CD8-positive, alpha-beta memory T cell (primary cell): ENCODE results near the gene NUBPL. TPM values are rescaled to one million over a fixed set of nuclear protein-coding genes. Genes with fewer than 3 reads are reported as not detected.

Source experiments
- CTCF ChIA-PET: fragments of 350-600 bp; sonication (Branson Sonifier 250); formaldehyde crosslinking; loops from one replicate; lab custom pipeline; 2021; ENCODE audit warnings: antibody characterized with exemption; lab: Charles Lee
- POLR2A ChIA-PET: fragments of 350-600 bp; sonication (Branson Sonifier 250); formaldehyde crosslinking; loops from one replicate; lab custom pipeline; 2021; ENCODE audit warnings: antibody characterized with exemption; lab: Charles Lee
- DNase-seq, 5 donors: peaks; one replicate each; pipeline versions ENCODE4 v3.0.0 to v3.0.0-alpha.2; 2020 to 2022; ENCODE audit warnings: mixed read lengths in 1 of 5
- H3K27ac ChIP-seq: one replicate; pipeline ENCODE4 v1.7.0; 2013; ENCODE audit warnings: low read depth, mild to moderate bottlenecking, low read length, moderate library complexity
- H3K27me3 ChIP-seq: 2 replicates; pipeline ENCODE4 v1.7.0; 2013; ENCODE audit warnings: low read length, mild to moderate bottlenecking; ENCODE audit not compliant: insufficient read depth, poor library complexity, severe bottlenecking
- H3K36me3 ChIP-seq: 2 replicates; pipeline ENCODE4 v1.7.0; 2013; ENCODE audit warnings: mild to moderate bottlenecking, low read length, moderate library complexity; ENCODE audit not compliant: insufficient read depth
- H3K4me1 ChIP-seq: 2 replicates; pipeline ENCODE4 v1.7.0; 2013; ENCODE audit warnings: mild to moderate bottlenecking, low read length, moderate library complexity; ENCODE audit not compliant: insufficient read depth
- H3K4me3 ChIP-seq: 2 replicates; pipeline ENCODE4 v1.7.0; 2013; ENCODE audit warnings: mild to moderate bottlenecking, low read length
- H3K9me3 ChIP-seq: 2 replicates; pipeline ENCODE4 v1.7.0; 2013; ENCODE audit warnings: mild to moderate bottlenecking, low read length
- H3K27ac Mint-ChIP-seq, 8 donors: one replicate each; pipeline ENCODE4 v1.8.0; 2020 to 2021; ENCODE audit warnings: mixed read lengths in 8 of 8, mild to moderate bottlenecking in 6 of 8, inconsistent platforms in 3 of 8, moderate library complexity in 3 of 8
- H3K27me3 Mint-ChIP-seq, 2 donors: one replicate each; pipeline ENCODE4 v1.8.0; 2020 to 2021; ENCODE audit warnings: mixed read lengths in 2 of 2, mild to moderate bottlenecking in 1 of 2, moderate library complexity in 1 of 2
- H3K36me3 Mint-ChIP-seq, 3 donors: one replicate each; pipeline ENCODE4 v1.8.0; 2020 to 2021; ENCODE audit warnings: mixed read lengths in 3 of 3, inconsistent platforms in 1 of 3, mild to moderate bottlenecking in 1 of 3
- H3K4me1 Mint-ChIP-seq, 3 donors: one replicate each; pipeline ENCODE4 v1.8.0; 2020 to 2021; ENCODE audit warnings: mixed read lengths in 3 of 3, inconsistent platforms in 1 of 3, mild to moderate bottlenecking in 1 of 3
- H3K4me3 Mint-ChIP-seq, 7 donors: one replicate each; pipeline ENCODE4 v1.8.0; 2020 to 2021; ENCODE audit warnings: mixed read lengths in 7 of 7, mild to moderate bottlenecking in 6 of 7, moderate library complexity in 4 of 7, inconsistent platforms in 2 of 7
- H3K9me3 Mint-ChIP-seq, 5 donors: one replicate each; pipeline ENCODE4 v1.8.0; 2020 to 2022; ENCODE audit warnings: mixed read lengths in 5 of 5, mild to moderate bottlenecking in 3 of 5, moderate library complexity in 2 of 5, inconsistent platforms in 1 of 5
- polyA plus RNA-seq: library from polyadenylated mRNA; unstranded; fragments of 300-500 nt; fragmentation: Illumina TruSeq; gene quantifications from one replicate; pipeline ENCODE4 v1.2.3, GENCODE V29; 2021
- total RNA-seq, 2 experiments: library from RNA; stranded (reverse); gene quantifications; one replicate each; pipeline ENCODE4 v1.2.3, GENCODE V29; 2021

The NUBPL gene
- total and polyA plus RNA-seq, 3 experiments from 2014 or later, result 5.2 to 13.0 (median 10.9) TPM

DNA sequence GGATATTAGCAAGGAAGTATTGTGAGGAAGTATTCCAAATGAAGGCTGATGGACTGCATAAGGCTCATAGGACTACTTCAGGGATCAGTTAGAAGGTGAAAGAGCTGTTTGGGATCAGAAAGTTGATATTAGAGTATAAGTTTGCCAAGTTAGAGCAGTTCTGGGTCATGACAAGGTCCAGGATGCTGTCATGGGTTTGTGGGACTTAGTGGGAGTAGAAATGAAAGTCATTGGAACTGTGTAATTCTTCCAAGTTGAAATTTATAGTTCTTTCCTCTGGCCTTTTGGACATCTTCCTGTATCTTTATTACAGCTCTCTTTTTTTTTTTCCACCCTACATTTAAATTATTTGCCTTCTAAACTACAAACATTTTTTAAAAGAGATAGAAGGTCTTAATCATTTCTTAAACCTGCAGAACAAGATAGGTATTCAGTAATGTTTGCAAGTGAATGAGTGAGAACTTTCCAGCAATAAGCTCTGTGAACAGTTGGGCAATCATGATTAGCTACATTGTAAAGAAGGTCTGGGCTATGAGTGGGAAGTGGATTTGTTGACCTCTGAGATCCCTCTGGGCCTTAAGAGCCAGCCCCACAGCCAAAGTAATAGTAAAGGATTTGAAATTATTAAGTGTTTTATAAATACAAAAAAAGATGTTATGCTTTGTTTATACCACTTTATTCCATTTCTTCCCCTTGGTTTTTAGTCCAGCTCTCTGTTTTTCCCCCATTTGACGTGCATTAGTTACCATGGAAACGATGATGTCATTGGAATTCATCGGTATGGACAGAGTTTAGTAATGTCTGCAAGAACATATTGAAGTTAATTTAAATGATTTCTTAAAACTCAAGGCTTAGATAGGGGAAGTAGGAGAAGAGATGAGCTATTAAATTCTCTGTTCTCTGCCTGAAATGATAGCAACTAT is 268.0 kb downstream of the NUBPL start:
- no peaks in the 10 kb centered on the region for H3K4me1 ChIP-seq
- Mint-ChIP-seq H3K27ac (peak overlapping the region in 1 of 8 donors; percentile 90), H3K9me3 (no peaks in the 10 kb centered on the region), H3K4me3 (no peak overlapping the region), H3K27me3 (no peaks in the 10 kb centered on the region), H3K36me3 (peaks cover 17 to 30% (median 18%) of the 10 kb centered on the region in 3 donors), H3K4me1 (no peaks in the 10 kb centered on the region)
- peaks cover 3% of the 10 kb centered on the region for H3K36me3 ChIP-seq
- H3K4me3 ChIP-seq, result no peak overlapping the region
- DNase-seq, result no peak
- H3K9me3 ChIP-seq, result no peaks in the 10 kb centered on the region
- no peaks in the 10 kb centered on the region for H3K27me3 ChIP-seq
- ChIA-PET CTCF (no interaction called here), POLR2A (no interaction called here)
- H3K27ac ChIP-seq, result no peak overlapping the region

DNA sequence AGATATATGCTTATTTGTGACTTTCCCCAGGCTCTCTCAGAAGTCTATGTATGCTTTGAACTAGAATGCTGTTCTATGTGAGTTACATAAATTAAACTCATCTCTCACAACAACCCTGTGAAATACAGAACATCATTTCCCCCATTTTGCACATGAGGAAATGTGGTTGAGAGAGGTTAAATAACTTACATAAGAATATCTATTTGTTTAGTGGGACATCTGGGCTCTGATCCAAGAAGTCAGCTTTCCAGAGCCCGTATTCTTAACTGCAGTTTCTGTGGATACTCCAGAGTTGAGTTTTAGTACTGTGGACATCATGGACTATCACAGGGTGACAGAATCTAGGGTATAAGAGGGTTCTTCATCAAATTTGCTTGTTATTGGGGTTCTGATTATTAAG is 273.4 kb downstream of the NUBPL start:
- Histone ChIP-seq H3K9me3 (no peaks in the 10 kb centered on the region), H3K27ac (no peak overlapping the region), H3K27me3 (no peaks in the 10 kb centered on the region), H3K4me1 (no peaks in the 10 kb centered on the region), H3K36me3 (no peaks in the 10 kb centered on the region), H3K4me3 (no peak overlapping the region)
- no peaks in the 10 kb centered on the region for H3K4me1 Mint-ChIP-seq
- H3K36me3 Mint-ChIP-seq, result peaks cover 6 to 28% (median 8%) of the 10 kb centered on the region in 3 donors
- H3K4me3 Mint-ChIP-seq, result no peak overlapping the region
- H3K27me3 Mint-ChIP-seq, result no peaks in the 10 kb centered on the region
- H3K27ac Mint-ChIP-seq, result peak overlapping the region in 1 of 8 donors; percentile 49
- H3K9me3 Mint-ChIP-seq, result no peaks in the 10 kb centered on the region
- no peak for DNase-seq
- ChIA-PET CTCF (no interaction called here), POLR2A (no interaction called here)

DNA sequence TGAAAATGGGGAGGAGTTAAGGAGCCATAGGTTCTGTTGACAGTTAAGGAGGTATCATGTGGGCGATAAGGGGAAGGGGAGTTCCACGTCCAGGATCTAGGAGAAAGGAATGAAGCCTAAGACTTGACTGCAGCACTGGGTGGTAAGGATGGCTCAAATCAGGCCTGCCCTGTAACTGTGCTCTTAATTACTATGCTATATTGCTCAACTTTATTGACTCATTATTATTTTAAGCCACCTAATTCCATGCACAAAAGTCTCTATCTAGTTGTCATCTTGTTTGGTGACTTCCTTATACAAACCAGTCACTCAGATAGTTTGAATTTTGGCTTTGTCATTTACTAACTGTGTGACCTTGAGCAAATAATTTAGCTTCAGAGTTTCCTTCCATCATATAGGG is 273.8 kb downstream of the NUBPL start:
- Histone ChIP-seq H3K36me3 (no peaks in the 10 kb centered on the region), H3K4me1 (no peaks in the 10 kb centered on the region), H3K27me3 (no peaks in the 10 kb centered on the region), H3K9me3 (no peaks in the 10 kb centered on the region), H3K4me3 (no peak overlapping the region), H3K27ac (no peak overlapping the region)
- Mint-ChIP-seq H3K4me3 (no peak overlapping the region), H3K36me3 (peaks cover 6 to 33% (median 7%) of the 10 kb centered on the region in 3 donors), H3K27me3 (no peaks in the 10 kb centered on the region), H3K27ac (peak overlapping the region in 1 of 8 donors; percentile 49), H3K9me3 (peaks cover 0 to 2% (median 0%) of the 10 kb centered on the region in 5 donors), H3K4me1 (no peaks in the 10 kb centered on the region)
- DNase-seq, result no peak
- ChIA-PET CTCF (no interaction called here), POLR2A (no interaction called here)

DNA sequence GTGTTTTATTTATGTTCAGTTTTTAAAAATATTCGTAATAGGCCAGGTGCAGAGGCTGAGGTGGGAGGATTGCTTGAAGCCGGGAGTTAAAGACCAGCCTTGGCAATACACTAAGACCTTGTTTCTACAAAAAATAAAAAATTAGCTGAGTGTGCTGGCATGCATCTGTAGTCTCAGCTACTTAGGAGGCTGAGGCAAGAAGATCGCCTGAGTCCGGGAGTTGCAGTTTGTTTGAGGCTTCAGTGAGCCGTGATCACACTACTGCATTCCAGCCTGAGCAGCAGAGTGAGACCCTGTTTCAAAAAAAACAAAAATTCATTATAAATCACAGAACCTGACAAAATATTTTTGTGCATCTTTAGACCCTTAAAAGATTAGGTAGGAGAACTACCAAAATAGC is 275.8 kb downstream of the NUBPL start:
- CTCF ChIA-PET, result no interaction called here
- H3K27me3 Mint-ChIP-seq, result no peaks in the 10 kb centered on the region
- POLR2A ChIA-PET, result no interaction called here

DNA sequence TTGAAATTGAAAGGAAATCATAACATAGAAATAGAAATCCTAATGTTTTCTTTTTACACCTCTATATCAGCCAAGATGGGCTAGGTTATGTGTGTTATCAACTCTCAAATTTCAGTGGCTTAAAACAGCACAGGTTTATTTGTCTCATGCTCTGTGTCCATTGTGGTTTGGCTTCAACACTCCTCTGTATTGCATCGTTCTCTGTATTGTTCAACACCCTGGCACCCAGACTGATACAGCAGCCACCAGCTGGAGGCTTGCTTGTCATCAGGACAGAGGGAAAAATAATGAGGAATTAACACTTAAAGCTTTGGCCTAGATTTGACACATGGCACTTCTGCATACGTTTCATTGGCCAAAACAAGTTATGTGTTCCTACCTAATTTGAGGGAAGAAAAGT is 281.7 kb downstream of the NUBPL start:
- H3K27me3 Mint-ChIP-seq, result no peaks in the 10 kb centered on the region
- H3K27ac Mint-ChIP-seq, result no peak overlapping the region
- CTCF ChIA-PET, result no interaction called here
- H3K36me3 Mint-ChIP-seq, result peaks cover 9 to 31% (median 11%) of the 10 kb centered on the region in 3 donors
- no peaks in the 10 kb centered on the region for H3K9me3 ChIP-seq
- POLR2A ChIA-PET, result no interaction called here
- DNase-seq, result no peak
- H3K4me3 Mint-ChIP-seq, result no peak overlapping the region
- no peak overlapping the region for H3K27ac ChIP-seq
- H3K36me3 ChIP-seq, result no peaks in the 10 kb centered on the region
- no peaks in the 10 kb centered on the region for H3K4me1 ChIP-seq
- H3K27me3 ChIP-seq, result no peaks in the 10 kb centered on the region
- no peaks in the 10 kb centered on the region for H3K4me1 Mint-ChIP-seq
- H3K9me3 Mint-ChIP-seq, result peaks cover 0 to 3% (median 0%) of the 10 kb centered on the region in 5 donors
- no peak overlapping the region for H3K4me3 ChIP-seq

More for the DNA sequence above, 275.8 kb downstream of the NUBPL start:
- no peaks in the 10 kb centered on the region for H3K27me3 ChIP-seq
- H3K36me3 ChIP-seq, result no peaks in the 10 kb centered on the region
- no peak overlapping the region for H3K4me3 ChIP-seq
- no peaks in the 10 kb centered on the region for H3K4me1 ChIP-seq
- no peak overlapping the region for H3K4me3 Mint-ChIP-seq
- H3K36me3 Mint-ChIP-seq, result peaks cover 3 to 28% (median 4%) of the 10 kb centered on the region in 3 donors
- H3K9me3 ChIP-seq, result no peaks in the 10 kb centered on the region
- no peak overlapping the region for H3K27ac Mint-ChIP-seq
- no peak overlapping the region for H3K27ac ChIP-seq
- H3K4me1 Mint-ChIP-seq, result no peaks in the 10 kb centered on the region
- peaks cover 0 to 3% (median 0%) of the 10 kb centered on the region in 5 donors for H3K9me3 Mint-ChIP-seq
- no peak for DNase-seq

DNA sequence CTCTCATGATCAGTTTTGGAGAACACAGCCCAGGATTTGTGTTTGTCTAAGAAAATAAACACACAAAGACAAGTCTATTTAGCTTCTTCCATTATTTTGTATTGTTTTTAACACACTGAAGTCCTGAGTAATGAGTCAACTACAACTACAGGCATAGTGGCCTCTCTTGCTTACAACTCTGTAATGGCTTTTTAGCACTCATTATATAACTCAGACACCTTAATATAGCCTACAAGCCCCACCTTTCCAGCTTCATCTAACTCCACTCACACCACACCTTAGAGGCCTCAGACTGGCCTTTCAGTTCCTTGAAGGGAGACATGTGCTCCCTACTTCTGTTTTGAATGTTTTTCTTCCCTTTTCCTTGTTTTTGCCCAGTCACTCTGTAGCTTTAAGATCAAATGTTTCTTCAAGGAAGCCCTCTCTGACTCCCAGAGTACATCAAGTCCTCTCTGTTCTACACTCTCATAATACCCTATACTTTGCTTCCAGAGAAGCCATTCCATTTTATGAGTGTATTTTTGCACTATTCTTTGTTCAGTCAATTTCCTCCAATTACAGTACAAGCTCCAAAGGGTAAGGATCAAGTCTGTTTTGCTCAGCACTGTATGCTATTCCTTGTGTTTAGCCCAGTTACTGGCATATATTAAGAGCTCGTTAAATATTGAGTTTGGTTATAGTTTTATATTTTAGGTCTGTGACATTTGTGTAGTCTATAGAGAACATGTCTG is 282.3 kb downstream of the NUBPL start:
- no peaks in the 10 kb centered on the region for H3K4me1 ChIP-seq
- ChIA-PET POLR2A (no interaction called here), CTCF (no interaction called here)
- Mint-ChIP-seq H3K27ac (no peak overlapping the region), H3K4me1 (no peaks in the 10 kb centered on the region), H3K36me3 (peaks cover 9 to 30% (median 11%) of the 10 kb centered on the region in 3 donors), H3K27me3 (no peaks in the 10 kb centered on the region), H3K9me3 (peaks cover 0 to 3% (median 0%) of the 10 kb centered on the region in 5 donors), H3K4me3 (no peak overlapping the region)
- no peak overlapping the region for H3K27ac ChIP-seq
- H3K9me3 ChIP-seq, result no peaks in the 10 kb centered on the region
- no peaks in the 10 kb centered on the region for H3K36me3 ChIP-seq
- DNase-seq, result no peak
- H3K4me3 ChIP-seq, result no peak overlapping the region
- no peaks in the 10 kb centered on the region for H3K27me3 ChIP-seq

DNA sequence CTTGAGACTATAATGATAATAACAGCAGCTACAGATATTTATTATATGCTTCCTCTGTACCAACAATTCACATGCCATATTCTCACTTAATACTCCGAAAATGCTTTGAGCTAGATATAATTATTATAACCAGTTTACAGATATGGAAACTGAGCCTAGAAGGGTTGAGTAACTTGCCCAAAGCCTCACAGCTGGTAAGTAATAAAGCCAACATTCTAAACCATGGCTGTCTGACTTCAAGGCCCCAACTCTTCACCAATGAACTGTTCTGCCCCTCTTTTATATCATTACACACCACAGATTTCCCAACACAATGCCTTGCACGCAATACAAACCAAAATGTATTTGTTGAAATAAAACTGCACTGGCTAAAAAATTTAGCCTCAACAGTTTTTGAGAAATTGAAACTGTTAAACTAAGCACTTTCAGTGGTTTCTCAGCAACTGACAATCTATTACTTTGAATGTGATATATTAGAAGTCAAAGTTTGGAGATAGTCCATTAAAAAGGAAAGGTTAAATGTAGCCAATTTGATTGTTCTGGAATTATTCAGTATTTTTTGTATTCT is 293.4 kb downstream of the NUBPL start:
- Mint-ChIP-seq H3K4me3 (no peak overlapping the region), H3K27me3 (no peaks in the 10 kb centered on the region), H3K4me1 (no peaks in the 10 kb centered on the region), H3K27ac (no peak overlapping the region), H3K9me3 (peaks cover 0 to 23% (median 8%) of the 10 kb centered on the region in 5 donors), H3K36me3 (peaks cover 33 to 84% (median 61%) of the 10 kb centered on the region in 3 donors)
- ChIA-PET CTCF (no interaction called here), POLR2A (no interaction called here)
- no peak for DNase-seq
- Histone ChIP-seq H3K4me3 (no peak overlapping the region), H3K36me3 (no peaks in the 10 kb centered on the region), H3K27ac (no peak overlapping the region), H3K9me3 (no peaks in the 10 kb centered on the region), H3K27me3 (no peaks in the 10 kb centered on the region), H3K4me1 (no peaks in the 10 kb centered on the region)

DNA sequence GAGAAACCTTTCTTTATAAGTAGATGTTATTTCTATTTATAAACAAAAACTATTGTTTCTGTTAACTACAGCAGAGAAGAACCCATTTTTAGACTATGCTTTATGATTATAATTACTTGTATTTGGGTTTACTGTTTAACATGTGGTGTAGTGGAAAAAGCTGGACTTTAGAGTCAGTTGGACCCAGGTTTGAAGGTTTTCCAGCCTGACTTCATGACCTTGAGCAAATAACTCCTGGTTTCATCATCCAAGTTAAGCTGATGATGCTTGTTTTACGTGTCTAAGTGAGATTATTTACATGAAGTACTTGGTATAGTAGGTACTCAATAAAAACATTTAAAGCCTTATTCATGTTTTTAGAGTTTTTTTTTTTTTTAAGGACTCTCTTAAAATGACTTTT is 294.1 kb downstream of the NUBPL start:
- DNase-seq, result no peak
- CTCF ChIA-PET, result no interaction called here
- Mint-ChIP-seq H3K4me1 (no peaks in the 10 kb centered on the region), H3K36me3 (peaks cover 29 to 84% (median 61%) of the 10 kb centered on the region in 3 donors), H3K27ac (peak overlapping the region in 1 of 8 donors; percentile 19), H3K27me3 (no peaks in the 10 kb centered on the region), H3K9me3 (peaks cover 0 to 27% (median 8%) of the 10 kb centered on the region in 5 donors), H3K4me3 (no peak overlapping the region)
- Histone ChIP-seq H3K27me3 (no peaks in the 10 kb centered on the region), H3K4me3 (no peak overlapping the region), H3K4me1 (no peaks in the 10 kb centered on the region), H3K27ac (no peak overlapping the region), H3K36me3 (no peaks in the 10 kb centered on the region), H3K9me3 (no peaks in the 10 kb centered on the region)
- POLR2A ChIA-PET, result no interaction called here
